Esophagus squamous epithelium (tissue), 4 donors: ENCODE data around the gene ADCYAP1R1.

ENCODE experiments used
- CTCF ChIP-seq, 6 experiments: fragments of 450-650 bp in 4 of 6; fragments of 200-600 bp in 2 of 6; sonication (generic) in 2 of 6; IDR thresholded peaks; one replicate each; pipeline ENCODE4 v1.5.1; 2016 to 2019; ENCODE audit warnings: antibody characterized with exemption in 6 of 6, mild to moderate bottlenecking in 4 of 6, moderate library complexity in 4 of 6
- POLR2A ChIP-seq, 4 donors: fragments of 450-650 bp; IDR thresholded peaks; one replicate each; pipeline ENCODE4 v1.6.1; 2017; ENCODE audit warnings: antibody characterized with exemption in 4 of 4, mild to moderate bottlenecking in 4 of 4, moderate library complexity in 3 of 4

GRCh38 chr7:31100445-31100844 lies 48.3 kb downstream of the ADCYAP1R1 start:
- TF ChIP-seq CTCF (IDR thresholded peaks at IDR 0.05) = no peak
- TF ChIP-seq POLR2A (IDR thresholded peaks at IDR 0.05) = no peak
